Endometrial microvascular endothelial cells (primary cell): ENCODE data around the gene CRHR1. TPM values are rescaled to one million over a fixed set of nuclear protein-coding genes. Genes with fewer than 3 reads are reported as not detected.

Source experiments
- in situ Hi-C: cut with HindIII; loops from 2 replicates; pipeline ENCODE4 v1.10.0; 2017; ENCODE audit warnings: low sequenced_read_pairs, low pct_unique_long_range_greater_than_20kb; ENCODE audit errors: inconsistent ontology term
- total RNA-seq: library from RNA; depleted of rRNA; stranded (reverse); fragments of >200 nt; gene quantifications from one replicate; pipeline ENCODE4 v1.2.3, GENCODE V29; 2015; ENCODE audit errors: inconsistent ontology term

CRHR1 gene
- total RNA-seq, 1 donor from 2014 or later = not detected

GRCh38 chr17:45756266-45756991 is 27.7 kb upstream of the CRHR1 start:
- in situ Hi-C loops = no loop called here

- in situ Hi-C loops = no loop called here
Measured at GRCh38 chr17:45757431-45758218, 26.5 kb upstream of the CRHR1 start.

- in situ Hi-C loops = no loop called here
Measured at GRCh38 chr17:45758544-45758943, 25.6 kb upstream of the CRHR1 start.

GRCh38 chr17:45759761-45760160 is 24.4 kb upstream of the CRHR1 start:
- in situ Hi-C loops = no loop called here

- in situ Hi-C loops = no loop called here
Measured at GRCh38 chr17:45761957-45762565, 22.1 kb upstream of the CRHR1 start.

GRCh38 chr17:45763182-45763581 is 20.9 kb upstream of the CRHR1 start:
- in situ Hi-C loops = no loop called here

- in situ Hi-C loops = no loop called here
Measured at GRCh38 chr17:45764479-45764878, 19.6 kb upstream of the CRHR1 start.

GRCh38 chr17:45768000-45768399 is 16.1 kb upstream of the CRHR1 start:
- in situ Hi-C loops = no loop called here

GRCh38 chr17:45770632-45771270 is 13.4 kb upstream of the CRHR1 start:
- in situ Hi-C loops = no loop called here

- in situ Hi-C loops = no loop called here
Measured at GRCh38 chr17:45771271-45771959, 12.7 kb upstream of the CRHR1 start.

GRCh38 chr17:45775148-45775547 is 9.0 kb upstream of the CRHR1 start:
- in situ Hi-C loops = no loop called here

GRCh38 chr17:45775576-45776011 is 8.5 kb upstream of the CRHR1 start:
- in situ Hi-C loops = no loop called here

- in situ Hi-C loops = no loop called here
Measured at GRCh38 chr17:45776896-45777295, 7.2 kb upstream of the CRHR1 start.

- in situ Hi-C loops = no loop called here
Measured at GRCh38 chr17:45777388-45777787, 6.7 kb upstream of the CRHR1 start.

GRCh38 chr17:45780921-45781320 is 3.2 kb upstream of the CRHR1 start:
- in situ Hi-C loops = no loop called here

- in situ Hi-C loops = no loop called here
Measured at GRCh38 chr17:45782889-45783592, 1.1 kb upstream of the CRHR1 start.

GRCh38 chr17:45783593-45784292 is 377 bp upstream of the CRHR1 start:
- in situ Hi-C loops = no loop called here
